Adipocyte (in vitro differentiated cells): ENCODE data around the gene OMP.

Source experiments
- DNase-seq: peaks from one replicate; pipeline ENCODE4 v3.0.0-alpha.2; 2015; ENCODE audit warnings: low read depth
- H3K27me3 ChIP-seq: replicated peaks from 2 replicates; pipeline ENCODE4 v1.7.0; 2013; ENCODE audit warnings: mild to moderate bottlenecking, low read length, moderate library complexity; ENCODE audit not compliant: control insufficient read depth, insufficient read depth
- H3K36me3 ChIP-seq: 2 replicates; pipeline ENCODE4 v1.7.0; 2013; ENCODE audit warnings: low read length, mild to moderate bottlenecking, moderate library complexity; ENCODE audit not compliant: control insufficient read depth, insufficient read depth, severe bottlenecking
- H3K4me1 ChIP-seq: 2 replicates; pipeline ENCODE4 v1.7.0; 2013; ENCODE audit warnings: mild to moderate bottlenecking, low read length, moderate library complexity; ENCODE audit not compliant: control insufficient read depth, insufficient read depth
- H3K4me3 ChIP-seq: 2 replicates; pipeline ENCODE4 v1.7.0; 2013; ENCODE audit warnings: mild to moderate bottlenecking, low read length, moderate library complexity
- H3K9ac ChIP-seq: 2 replicates; pipeline ENCODE4 v1.7.0; 2013; ENCODE audit warnings: mild to moderate bottlenecking, low read length, moderate library complexity
- H3K9me3 ChIP-seq: 2 replicates; pipeline ENCODE4 v1.7.0; 2013; ENCODE audit warnings: mild to moderate bottlenecking, low read length, moderate library complexity; ENCODE audit not compliant: control insufficient read depth

The OMP gene

GRCh38 chr11:77071077-77071476 lies 31.6 kb upstream of the OMP start:
- no peaks in the 10 kb centered on the region for H3K36me3 ChIP-seq
- no peaks in the 10 kb centered on the region for H3K27me3 ChIP-seq
- DNase-seq: no peak
- H3K9ac ChIP-seq: no peak overlapping the region
- H3K9me3 ChIP-seq: no peaks in the 10 kb centered on the region
- H3K4me3 ChIP-seq: no peak overlapping the region
- peaks cover 51% of the 10 kb centered on the region for H3K4me1 ChIP-seq

DNA sequence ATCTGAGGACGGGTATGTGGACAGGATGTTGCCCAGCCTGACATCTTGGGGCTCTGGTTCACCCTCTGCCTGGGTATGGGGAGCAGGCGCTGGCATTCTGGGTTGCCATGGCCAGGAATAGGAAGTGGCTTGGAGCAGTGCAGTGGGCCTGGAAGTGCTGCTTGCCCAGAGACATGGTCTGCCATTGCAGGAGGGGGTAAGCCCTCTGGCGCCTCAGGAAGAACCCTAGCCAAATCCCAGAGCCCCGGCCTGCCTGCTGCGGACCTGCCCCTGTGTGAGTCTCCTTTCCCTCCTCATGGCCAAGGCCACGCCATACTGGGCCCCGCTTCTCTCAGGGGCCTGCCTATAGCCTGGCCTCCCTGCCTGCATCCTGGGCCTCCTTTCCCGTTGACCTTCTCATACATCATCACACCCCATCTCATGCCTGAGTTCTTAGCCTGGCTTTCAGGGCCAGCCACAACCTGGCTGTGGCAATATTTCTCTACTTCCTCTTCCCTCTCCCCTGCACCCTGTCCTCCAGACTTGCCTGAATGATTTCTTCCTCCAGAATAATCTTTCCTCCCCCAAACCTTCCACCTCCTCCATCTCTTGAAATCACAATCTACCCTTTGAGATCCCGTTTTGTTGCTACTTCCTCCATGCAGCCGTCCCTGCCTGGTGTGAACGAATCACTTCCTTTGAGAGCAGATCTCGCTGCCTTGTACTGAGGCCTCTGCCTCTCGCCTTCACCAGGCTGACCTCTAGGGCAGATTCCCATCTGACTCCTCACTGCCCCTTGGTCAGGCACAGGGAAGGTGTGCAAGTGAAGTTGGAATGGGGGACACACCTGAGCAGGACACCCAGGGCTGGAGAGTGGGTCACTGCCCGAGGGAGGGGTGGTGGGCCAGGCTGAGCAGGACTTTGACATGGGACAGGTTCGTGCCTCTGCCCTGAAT lies 30.7 kb upstream of the OMP start:
- H3K36me3 ChIP-seq: no peaks in the 10 kb centered on the region
- peak; percentile 13 for DNase-seq

DNA sequence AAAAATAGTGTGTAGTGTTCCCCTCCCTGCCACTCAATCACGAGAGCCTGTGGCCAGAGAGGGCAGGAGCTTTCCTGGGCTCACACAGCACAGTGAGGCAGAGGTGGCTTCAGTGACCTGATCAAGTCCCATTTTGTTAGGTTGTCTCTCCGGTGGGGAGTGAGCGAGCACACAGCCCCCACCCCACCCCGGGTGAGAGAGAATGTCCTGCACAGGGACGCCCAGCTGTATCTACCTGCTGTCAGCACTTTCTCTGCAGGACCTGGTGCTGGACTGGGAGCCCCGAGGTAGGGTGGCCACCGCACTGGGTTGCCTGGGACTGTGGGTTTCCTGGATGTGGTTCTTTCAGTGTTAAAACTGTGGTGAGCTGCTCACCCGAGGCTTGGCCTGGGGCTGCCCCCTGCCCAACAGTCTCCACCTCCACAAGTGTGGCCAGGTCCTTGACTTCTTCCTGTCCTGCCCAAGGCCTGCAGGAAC lies 29.8 kb upstream of the OMP start:
- H3K9ac ChIP-seq: peak overlapping the region; percentile 85
- H3K9me3 ChIP-seq: no peaks in the 10 kb centered on the region
- H3K4me1 ChIP-seq: peaks cover 45% of the 10 kb centered on the region
- no peak for DNase-seq
- H3K4me3 ChIP-seq: peak overlapping the region; percentile 54
- no peaks in the 10 kb centered on the region for H3K36me3 ChIP-seq
- no peaks in the 10 kb centered on the region for H3K27me3 ChIP-seq

More for the DNA sequence above, 30.7 kb upstream of the OMP start:
- no peaks in the 10 kb centered on the region for H3K27me3 ChIP-seq
- H3K4me3 ChIP-seq: peak overlapping the region; percentile 54
- H3K9ac ChIP-seq: peak overlapping the region; percentile 85
- no peaks in the 10 kb centered on the region for H3K9me3 ChIP-seq
- H3K4me1 ChIP-seq: peaks cover 49% of the 10 kb centered on the region

- Histone ChIP-seq H3K4me3 (peak overlapping the region; percentile 54), H3K27me3 (no peaks in the 10 kb centered on the region), H3K36me3 (no peaks in the 10 kb centered on the region), H3K4me1 (peaks cover 40% of the 10 kb centered on the region), H3K9me3 (peaks cover 5% of the 10 kb centered on the region), H3K9ac (peak overlapping the region; percentile 85)
- peak; percentile 98 for DNase-seq
Observed at GRCh38 chr11:77073328-77074001, 29.2 kb upstream of the OMP start.

DNA sequence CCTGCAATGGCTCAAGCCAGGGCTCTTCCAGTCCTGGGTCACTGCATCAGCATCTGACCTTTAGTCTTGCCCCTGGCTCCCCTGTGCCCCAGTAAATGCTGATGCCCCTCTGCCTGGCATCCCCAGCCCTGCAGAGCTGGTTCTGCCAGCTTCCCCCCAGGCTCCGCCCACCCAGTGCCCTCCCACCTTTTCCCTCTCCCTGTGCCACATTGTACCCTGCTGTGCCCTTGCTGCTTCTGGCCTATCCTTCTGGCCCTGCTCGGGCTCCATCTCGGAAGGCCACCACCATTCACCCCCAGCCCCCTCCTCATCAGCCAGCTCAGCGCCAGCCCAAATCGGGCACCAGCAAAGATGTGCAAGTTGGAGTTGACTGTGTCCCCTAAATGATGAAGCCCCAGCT lies 28.4 kb upstream of the OMP start:
- peak; percentile 8 for DNase-seq
- H3K4me1 ChIP-seq: peaks cover 32% of the 10 kb centered on the region
- peak overlapping the region; percentile 42 for H3K4me3 ChIP-seq
- H3K9ac ChIP-seq: peak overlapping the region; percentile 85
- H3K36me3 ChIP-seq: no peaks in the 10 kb centered on the region
- peaks cover 6% of the 10 kb centered on the region for H3K9me3 ChIP-seq
- no peaks in the 10 kb centered on the region for H3K27me3 ChIP-seq

- no peak for DNase-seq
- Histone ChIP-seq H3K9me3 (peaks cover 6% of the 10 kb centered on the region), H3K4me3 (no peak overlapping the region), H3K27me3 (no peaks in the 10 kb centered on the region), H3K36me3 (no peaks in the 10 kb centered on the region), H3K4me1 (peaks cover 29% of the 10 kb centered on the region), H3K9ac (peak overlapping the region; percentile 85)
Observed at GRCh38 chr11:77074626-77075221, 27.9 kb upstream of the OMP start.

GRCh38 chr11:77075425-77075905 lies 27.2 kb upstream of the OMP start:
- Histone ChIP-seq H3K4me3 (no peak overlapping the region), H3K9ac (no peak overlapping the region), H3K36me3 (no peaks in the 10 kb centered on the region), H3K4me1 (peaks cover 30% of the 10 kb centered on the region), H3K27me3 (no peaks in the 10 kb centered on the region), H3K9me3 (peaks cover 6% of the 10 kb centered on the region)
- DNase-seq: no peak

DNA sequence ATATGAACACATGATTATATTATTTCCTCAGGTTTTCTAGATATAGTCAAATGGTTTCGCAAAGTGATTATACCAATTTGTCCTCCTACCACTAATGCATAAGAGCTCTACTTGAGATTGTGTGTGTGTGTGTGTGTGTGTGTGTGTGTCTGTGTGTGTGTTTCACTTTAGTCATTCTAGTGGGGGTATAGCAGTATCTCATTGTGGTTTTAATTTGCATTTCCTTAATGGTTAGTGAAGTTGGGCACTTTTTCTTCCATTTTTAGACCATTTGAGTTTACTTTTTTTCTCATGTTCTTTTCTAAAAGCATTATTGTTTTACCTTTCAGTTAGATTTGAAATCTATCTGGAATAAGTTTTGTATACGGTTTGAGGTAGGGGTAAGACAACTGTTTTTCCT lies 23.0 kb upstream of the OMP start:
- no peak for DNase-seq
- Histone ChIP-seq H3K27me3 (no peaks in the 10 kb centered on the region), H3K36me3 (no peaks in the 10 kb centered on the region), H3K4me3 (no peak overlapping the region), H3K9me3 (peaks cover 6% of the 10 kb centered on the region), H3K4me1 (peaks cover 29% of the 10 kb centered on the region), H3K9ac (no peak overlapping the region)

- Histone ChIP-seq H3K9ac (no peak overlapping the region), H3K4me1 (peaks cover 28% of the 10 kb centered on the region), H3K4me3 (no peak overlapping the region), H3K27me3 (no peaks in the 10 kb centered on the region), H3K36me3 (peaks cover 7% of the 10 kb centered on the region), H3K9me3 (peaks cover 6% of the 10 kb centered on the region)
- peak; percentile 24 for DNase-seq
Observed at GRCh38 chr11:77080643-77081210, 21.9 kb upstream of the OMP start.

- H3K36me3 ChIP-seq: peaks cover 10% of the 10 kb centered on the region
- H3K9me3 ChIP-seq: peaks cover 6% of the 10 kb centered on the region
- H3K9ac ChIP-seq: no peak overlapping the region
- H3K27me3 ChIP-seq: no peaks in the 10 kb centered on the region
- H3K4me3 ChIP-seq: no peak overlapping the region
- peaks cover 28% of the 10 kb centered on the region for H3K4me1 ChIP-seq
- no peak for DNase-seq
Observed at GRCh38 chr11:77081381-77081851, 21.2 kb upstream of the OMP start.
